Gastrocnemius medialis (tissue), 4 donors: ENCODE data around the gene EPHX1.
"Not testable (repeated sequence)": the region's sequence is repeated elsewhere in the genome, so short reads cannot be mapped to it uniquely, and the experiment has no call there.

Experiments
- POLR2A ChIP-seq, 2 donors: fragments of 450-650 bp; IDR thresholded peaks; one replicate each; pipeline ENCODE4 v1.6.1; 2017; ENCODE audit warnings: antibody characterized with exemption in 2 of 2, mild to moderate bottlenecking in 2 of 2, moderate library complexity in 2 of 2
- TF ChIP-seq, protein P1 (sequence below), 5 experiments: fragments of 450-650 bp in 3 of 5; fragments of 200-600 bp in 2 of 5; sonication (generic) in 2 of 5; IDR thresholded peaks in 4 of 5; conservative IDR thresholded peaks in 1 of 5; 1 replicate in 4 of 5; 2 replicates in 1 of 5; pipeline ENCODE4 v1.5.1; 2016 to 2019; ENCODE audit warnings: antibody characterized with exemption in 5 of 5, mild to moderate bottlenecking in 3 of 5, moderate library complexity in 3 of 5

DNA sequence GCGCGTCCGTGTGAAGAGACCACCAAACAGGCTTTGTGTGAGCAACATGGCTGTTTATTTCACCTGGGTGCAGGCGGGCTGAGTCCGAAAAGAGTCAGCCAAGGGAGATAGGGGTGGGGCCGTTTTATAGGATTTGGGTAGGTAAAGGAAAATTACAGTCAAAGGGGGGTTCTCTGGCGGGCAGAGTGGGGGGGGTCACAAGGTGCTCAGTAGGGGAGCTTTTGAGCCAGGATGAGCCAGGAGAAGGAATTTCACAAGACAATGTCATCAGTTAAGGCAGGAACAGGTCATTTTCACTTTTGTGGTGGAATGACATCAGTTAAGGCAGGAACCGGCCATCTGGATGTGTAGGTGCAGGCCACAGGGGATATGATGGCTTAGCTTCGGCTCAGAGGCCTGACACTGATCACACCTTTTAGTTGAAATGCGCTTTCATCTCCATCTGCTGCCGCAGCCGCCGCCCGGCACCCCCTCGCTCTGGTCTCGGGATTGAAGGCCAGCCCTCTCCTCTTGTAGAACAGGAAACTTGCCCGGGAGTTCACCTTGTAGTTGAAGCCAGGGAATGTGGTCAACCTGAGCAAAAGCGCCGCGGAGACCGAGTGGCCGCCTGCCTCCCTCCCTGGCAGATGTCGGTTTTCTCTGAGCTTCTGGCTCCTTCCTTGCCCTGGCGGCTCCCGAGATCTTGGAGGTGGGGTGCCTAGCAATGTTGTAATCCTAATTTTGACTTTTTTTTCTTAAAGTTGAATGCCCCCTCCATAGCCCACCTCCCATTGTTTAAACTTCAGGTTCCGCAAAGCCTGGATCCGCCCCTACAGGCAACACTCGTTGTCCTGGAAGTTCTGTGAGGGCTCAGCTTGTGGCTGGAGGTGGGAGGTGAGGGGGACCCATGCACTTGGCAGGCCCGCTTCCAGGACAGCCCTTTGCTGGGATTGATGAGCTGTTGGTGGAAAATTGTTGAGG lies 935 bp downstream of the EPHX1 start:
- TF ChIP-seq, protein P1, sequence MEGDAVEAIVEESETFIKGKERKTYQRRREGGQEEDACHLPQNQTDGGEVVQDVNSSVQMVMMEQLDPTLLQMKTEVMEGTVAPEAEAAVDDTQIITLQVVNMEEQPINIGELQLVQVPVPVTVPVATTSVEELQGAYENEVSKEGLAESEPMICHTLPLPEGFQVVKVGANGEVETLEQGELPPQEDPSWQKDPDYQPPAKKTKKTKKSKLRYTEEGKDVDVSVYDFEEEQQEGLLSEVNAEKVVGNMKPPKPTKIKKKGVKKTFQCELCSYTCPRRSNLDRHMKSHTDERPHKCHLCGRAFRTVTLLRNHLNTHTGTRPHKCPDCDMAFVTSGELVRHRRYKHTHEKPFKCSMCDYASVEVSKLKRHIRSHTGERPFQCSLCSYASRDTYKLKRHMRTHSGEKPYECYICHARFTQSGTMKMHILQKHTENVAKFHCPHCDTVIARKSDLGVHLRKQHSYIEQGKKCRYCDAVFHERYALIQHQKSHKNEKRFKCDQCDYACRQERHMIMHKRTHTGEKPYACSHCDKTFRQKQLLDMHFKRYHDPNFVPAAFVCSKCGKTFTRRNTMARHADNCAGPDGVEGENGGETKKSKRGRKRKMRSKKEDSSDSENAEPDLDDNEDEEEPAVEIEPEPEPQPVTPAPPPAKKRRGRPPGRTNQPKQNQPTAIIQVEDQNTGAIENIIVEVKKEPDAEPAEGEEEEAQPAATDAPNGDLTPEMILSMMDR (IDR thresholded peaks at IDR 0.05 in 4 of 5, conservative IDR thresholded peaks at IDR 0.05 in 1 of 5), result not testable (repeated sequence)
- peak; percentile 12 to 35 for TF ChIP-seq POLR2A (IDR thresholded peaks at IDR 0.05)
